HG02884 (cell line): ENCODE results near the gene DBN1.

Experiments used
- ATAC-seq: cut with Tn5 transposase; IDR thresholded peaks from one replicate; pipeline ENCODE4 v1.9.1; 2021; ENCODE audit warnings: mild to moderate bottlenecking, moderate library complexity; ENCODE audit not compliant: unreplicated experiment

DBN1 gene

GRCh38 chr5:177445052-177445916 lies 28.1 kb downstream of the DBN1 start:
- no peak for ATAC-seq

GRCh38 chr5:177444106-177445051 lies 29.1 kb downstream of the DBN1 start:
- no peak for ATAC-seq

- ATAC-seq = no peak
These were observed 30.1 kb downstream of the DBN1 start for GRCh38 chr5:177443144-177443983.

- no peak for ATAC-seq
These were observed 31.2 kb downstream of the DBN1 start for GRCh38 chr5:177442066-177442826.

- ATAC-seq = no peak
These were observed 32.2 kb downstream of the DBN1 start for GRCh38 chr5:177440990-177441780.

- no peak for ATAC-seq
These were observed 33.0 kb downstream of the DBN1 start for GRCh38 chr5:177440211-177440989.

- ATAC-seq = no peak
These were observed 33.8 kb downstream of the DBN1 start for GRCh38 chr5:177439518-177440053.

GRCh38 chr5:177438468-177438867 lies 35.0 kb downstream of the DBN1 start:
- no peak for ATAC-seq

- no peak for ATAC-seq
These were observed 35.8 kb downstream of the DBN1 start for GRCh38 chr5:177437623-177438022.

GRCh38 chr5:177435847-177436536 lies 37.4 kb downstream of the DBN1 start:
- ATAC-seq = no peak

GRCh38 chr5:177434942-177435738 lies 38.3 kb downstream of the DBN1 start:
- no peak for ATAC-seq

GRCh38 chr5:177434437-177434836 lies 39.0 kb downstream of the DBN1 start:
- no peak for ATAC-seq

GRCh38 chr5:177433658-177434217 lies 39.7 kb downstream of the DBN1 start:
- no peak for ATAC-seq

GRCh38 chr5:177432839-177433657 lies 40.4 kb downstream of the DBN1 start:
- ATAC-seq = no peak

- ATAC-seq = no peak
These were observed 41.1 kb downstream of the DBN1 start for GRCh38 chr5:177432143-177432838.
